Stimulated activated CD4-positive, alpha-beta T cell treated with anti-CD3 and anti-CD28 coated beads, Interleukin-12 subunit alpha, Interleukin-12 subunit beta, amount 100 ng/mL, for 4 hours (primary cell): Measurements from ENCODE around the gene RETNLB.

ENCODE experiments used
- DNase-seq: peaks from one replicate; pipeline ENCODE4 v3.0.0-alpha.2; 2020

The RETNLB gene, protein sequence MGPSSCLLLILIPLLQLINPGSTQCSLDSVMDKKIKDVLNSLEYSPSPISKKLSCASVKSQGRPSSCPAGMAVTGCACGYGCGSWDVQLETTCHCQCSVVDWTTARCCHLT

DNA sequence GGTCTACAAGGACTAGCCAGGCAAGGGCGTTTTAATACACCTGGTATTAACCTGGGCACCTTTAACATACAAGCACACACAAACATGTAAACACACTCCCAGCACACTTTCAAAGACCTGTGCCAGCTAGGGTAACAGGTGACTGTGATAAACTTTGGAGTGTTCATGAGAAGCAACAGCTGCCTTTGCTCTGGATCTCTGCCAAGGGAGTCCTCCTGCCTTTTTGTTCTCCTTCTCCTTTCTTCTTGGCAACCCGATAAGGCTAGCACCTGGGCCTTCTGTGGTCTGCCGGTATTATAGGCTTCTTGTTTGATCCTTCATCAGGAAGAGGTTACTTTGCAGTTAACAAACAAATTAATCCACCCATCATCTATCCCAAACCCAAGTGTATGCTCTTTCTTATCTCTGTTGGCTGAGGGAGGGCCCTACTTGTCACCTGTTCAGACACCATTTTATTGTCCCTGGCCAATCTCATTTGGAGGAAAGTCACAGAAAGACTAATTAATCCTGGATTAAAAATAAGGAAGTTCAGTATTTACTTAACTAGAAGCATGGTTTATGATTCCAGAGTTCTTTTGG is at the start of gene RETNLB:
RETNLB (minus strand) TSS at position 7 of the 579 bp plus-strand sequence. CDS start 225 bp downstream, outside the sequence.
- no peak for DNase-seq

DNA sequence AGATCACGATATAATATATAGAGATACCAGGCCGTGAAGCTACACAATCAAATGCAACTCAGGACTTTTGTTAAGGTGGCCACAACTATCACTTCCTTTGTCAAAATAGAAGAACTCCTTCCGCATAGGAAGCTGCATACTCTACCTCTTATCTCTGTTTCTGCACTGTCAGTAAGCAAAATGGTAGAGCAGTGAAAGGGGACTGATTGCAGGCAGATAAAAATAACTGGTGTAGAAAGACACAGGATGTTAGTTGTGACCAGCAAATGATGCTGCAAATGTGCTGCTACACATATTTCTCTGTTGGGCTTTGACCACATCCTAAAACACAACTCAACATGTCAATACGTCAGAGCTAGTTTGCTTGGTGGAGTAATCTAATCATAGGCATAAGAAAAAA is 49.1 kb upstream of the RETNLB start:
- no peak for DNase-seq

DNA sequence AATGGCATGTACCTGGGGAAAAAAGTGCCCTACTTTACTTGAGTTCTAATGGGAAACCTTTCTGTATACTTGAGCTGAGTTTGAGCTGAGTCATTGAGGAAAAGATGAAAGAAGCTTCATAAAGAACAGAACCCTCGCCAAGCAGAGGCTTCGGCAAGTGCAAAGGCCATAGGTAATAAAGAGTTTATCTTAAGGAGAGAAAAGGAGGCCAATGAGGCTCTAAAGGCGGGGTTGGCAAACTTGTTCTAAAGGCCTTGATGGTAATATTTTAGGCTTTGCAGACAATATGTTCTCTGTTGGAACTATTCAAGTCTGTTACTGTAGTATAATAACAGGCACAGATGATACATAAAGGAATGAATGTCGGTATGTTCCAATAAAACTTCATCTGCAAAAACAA is 47.8 kb upstream of the RETNLB start:
- DNase-seq = no peak

DNA sequence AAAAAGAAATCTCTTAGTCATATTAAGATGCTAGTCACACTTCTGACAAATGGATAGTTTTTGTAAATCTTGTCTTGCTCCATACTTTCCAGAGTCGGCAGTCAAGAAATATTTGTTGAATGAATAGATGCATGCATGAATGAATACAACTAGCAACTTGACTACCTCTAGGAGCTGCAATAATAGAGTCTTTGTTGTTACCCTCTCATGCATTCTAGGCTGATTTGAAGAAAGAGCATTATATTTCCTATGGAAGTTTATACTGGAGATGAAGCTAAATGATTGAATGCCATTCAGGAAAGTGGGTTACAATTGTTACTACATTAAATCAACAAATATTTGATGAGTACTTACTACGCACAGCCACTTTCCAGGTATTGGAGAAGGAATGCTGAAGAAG is 47.2 kb upstream of the RETNLB start:
- DNase-seq = no peak

DNA sequence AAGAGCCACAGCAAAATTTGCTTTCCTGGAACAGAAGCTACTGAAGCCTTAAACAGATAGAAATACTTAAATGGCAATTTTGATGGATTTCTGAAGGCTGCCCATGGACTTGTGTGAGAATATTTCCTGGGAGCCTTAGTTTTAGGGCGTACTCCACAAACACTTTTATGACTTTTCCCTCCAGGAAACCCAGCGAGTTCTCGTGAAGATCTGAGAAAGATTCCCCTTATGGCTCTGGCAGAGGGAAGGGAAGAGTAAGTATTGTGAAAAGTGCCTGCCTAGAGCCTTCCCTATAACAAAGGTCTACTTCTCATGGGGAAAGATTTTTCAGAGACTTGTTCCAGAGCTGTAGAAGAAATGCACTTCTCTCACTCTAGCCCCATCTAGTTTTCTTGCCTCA is 34.3 kb upstream of the RETNLB start:
- no peak for DNase-seq

DNA sequence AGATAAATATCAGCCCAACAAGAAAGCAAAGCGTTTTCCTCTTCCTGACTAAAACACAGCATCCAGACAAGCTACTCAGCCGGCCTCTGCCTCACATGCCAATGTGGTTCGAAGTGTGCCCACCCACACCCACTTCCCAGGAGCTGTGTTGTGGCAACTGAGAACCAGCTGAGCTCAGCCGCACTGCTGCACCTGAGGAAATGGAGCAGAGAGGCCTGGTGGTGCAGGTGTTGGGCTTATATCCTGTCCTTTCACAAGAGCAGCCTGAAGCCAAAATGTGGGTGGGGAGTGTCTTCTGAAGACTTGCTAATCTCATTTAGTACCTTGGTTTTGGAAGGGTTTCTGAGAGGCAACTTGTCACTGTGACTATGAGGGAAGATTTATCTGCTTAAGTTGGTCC is 23.0 kb upstream of the RETNLB start:
- peak; percentile 3 for DNase-seq

DNA sequence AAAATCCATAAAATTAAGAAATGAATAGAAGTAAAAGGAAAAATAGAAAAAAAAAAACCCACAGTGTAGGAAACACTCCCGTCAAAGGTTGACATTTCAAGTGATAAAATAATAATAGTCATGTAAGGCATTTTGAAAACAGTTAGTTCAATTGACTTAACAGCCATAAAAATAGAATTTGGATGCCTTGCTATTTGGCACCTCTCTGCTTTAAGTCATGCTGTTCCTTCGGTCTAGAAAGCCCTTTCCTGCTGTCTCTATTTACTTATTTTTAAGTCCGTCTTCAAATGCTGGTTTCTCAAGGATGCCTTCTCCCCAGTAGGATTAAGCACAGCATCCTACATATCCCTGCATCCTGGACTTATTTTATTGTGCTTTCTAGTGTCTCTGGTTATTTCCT is 22.3 kb upstream of the RETNLB start:
- DNase-seq = no peak

DNA sequence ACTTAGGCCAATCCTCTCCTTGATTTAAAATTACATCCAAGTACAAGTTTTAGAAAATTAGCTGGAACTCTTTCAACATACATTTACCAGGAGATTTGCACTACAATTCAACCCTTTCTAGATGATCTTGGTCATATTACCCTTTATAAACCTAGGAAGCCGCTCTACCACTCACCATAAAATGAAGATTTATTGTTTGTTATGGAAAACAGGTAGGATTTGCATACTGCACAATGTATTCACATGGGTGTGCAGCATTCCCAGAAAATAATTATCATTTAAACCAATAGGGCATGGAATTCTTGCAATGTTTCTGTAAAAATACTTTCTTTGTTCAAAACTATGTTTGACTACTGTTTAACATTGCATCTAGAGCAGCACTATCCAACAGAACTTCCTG is 18.4 kb upstream of the RETNLB start:
- DNase-seq = no peak

DNA sequence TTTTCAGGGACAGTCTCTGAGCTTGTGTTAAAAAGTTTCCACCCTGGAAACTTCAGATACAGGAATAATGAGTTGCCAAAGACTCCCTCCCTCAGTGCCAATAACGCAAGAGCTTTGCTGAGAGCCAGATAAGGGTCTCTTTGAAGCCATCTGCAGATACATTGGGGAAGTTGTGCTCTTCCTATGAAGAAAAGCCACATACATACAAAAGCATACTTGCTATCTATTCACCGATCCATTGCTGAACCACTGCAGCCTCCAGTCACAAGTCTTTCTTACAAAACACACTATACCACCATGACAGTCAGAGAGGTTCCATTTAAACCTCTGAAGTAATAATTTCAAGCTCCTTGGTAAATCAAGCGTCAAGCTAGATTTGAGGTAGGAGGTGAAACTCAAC is 10.0 kb upstream of the RETNLB start:
- no peak for DNase-seq

DNA sequence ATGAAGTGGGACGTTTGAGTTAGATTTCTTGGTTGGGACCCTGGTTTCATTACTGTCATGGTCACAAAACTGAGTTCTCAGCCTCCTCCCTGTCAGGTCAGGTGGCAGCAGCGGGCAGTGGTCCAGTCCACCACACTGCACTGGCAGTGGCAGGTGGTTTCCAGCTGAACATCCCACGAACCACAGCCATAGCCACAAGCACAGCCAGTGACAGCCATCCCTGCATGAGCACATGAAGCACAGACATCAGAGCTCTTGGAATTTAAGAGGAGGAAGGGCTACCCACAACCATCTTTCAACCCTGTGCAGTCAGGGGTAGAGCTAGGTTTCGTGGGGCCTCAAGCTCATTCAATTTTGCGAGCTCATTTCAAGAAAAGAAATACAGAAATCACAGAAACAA is 1.5 kb downstream of the RETNLB start:
- no peak for DNase-seq

DNA sequence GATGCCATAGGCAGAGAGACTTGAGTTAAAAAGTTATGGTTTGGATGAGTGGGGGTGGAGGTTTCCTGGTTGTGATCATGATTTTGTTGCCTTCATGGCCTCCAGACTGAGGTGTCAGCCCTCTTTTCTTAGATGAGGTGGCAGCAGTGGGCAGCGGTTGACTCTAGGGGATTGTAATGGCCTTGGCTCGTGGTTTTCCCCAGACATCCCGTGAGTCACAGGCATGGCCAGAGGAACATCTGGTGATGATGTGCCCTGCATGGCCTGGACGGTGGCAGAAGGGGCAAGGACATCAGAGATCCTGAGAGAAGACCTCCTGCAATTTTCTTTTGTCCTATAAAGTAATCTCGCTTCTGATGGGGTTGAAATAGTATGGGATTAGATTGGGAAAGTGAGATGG is 12.4 kb downstream of the RETNLB start:
- DNase-seq = no peak

DNA sequence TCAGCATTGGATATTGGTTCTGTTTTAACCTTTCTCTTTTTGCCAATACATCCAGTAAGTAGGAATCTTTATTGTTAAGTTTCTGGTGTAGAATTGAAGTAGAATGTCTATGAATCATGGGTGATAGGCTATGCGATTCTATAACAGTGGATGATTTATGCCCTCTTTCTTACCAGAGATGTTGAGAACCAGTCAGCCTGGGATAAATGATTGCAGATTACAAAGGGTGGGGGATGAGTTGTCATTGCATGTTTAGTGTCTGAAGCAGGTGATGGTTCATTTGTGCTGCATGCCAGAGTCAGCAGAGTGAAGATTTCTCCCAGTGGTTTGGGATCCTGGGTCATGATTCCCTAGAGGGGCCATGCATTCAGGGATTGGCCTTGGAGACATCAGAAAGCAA is 14.3 kb downstream of the RETNLB start:
- DNase-seq = no peak

DNA sequence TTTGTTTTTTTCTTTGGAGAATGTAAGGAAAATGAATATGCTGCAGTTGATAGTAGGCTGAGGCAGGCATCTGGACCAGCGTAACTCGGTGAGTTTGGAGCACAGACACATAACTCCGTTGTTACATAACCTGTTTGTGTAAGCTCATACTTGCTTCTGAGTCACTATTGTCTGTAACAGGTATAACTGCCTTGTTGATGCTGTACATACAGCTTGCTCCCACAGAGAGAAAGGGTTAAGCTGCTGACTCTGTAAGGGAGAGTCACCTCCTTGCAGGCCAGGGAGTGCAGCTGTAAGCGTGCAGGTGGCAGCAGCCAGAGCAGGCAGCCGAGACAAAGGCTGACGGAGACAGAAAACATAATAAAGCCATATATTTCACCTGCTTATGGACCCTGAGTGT is 20.4 kb downstream of the RETNLB start:
- DNase-seq = no peak

DNA sequence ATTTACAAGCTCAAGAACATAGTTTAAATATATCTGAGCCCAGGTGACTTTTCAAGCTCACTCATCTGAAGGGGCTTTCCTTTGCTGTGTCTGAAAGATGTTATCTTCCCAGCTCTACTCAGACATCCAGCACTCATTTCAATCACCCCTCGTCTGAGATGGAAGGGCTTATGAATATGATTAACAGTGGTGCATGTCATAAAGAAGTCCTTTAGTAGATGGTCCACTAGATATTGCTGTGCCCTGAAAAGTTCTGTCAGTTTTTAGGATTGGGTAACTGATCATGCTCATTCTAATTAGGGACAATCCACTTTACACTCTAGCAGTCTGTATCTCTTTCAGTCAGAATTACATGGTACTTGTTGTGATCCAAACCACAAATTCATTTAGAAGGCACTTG is 28.3 kb downstream of the RETNLB start:
- DNase-seq = no peak

DNA sequence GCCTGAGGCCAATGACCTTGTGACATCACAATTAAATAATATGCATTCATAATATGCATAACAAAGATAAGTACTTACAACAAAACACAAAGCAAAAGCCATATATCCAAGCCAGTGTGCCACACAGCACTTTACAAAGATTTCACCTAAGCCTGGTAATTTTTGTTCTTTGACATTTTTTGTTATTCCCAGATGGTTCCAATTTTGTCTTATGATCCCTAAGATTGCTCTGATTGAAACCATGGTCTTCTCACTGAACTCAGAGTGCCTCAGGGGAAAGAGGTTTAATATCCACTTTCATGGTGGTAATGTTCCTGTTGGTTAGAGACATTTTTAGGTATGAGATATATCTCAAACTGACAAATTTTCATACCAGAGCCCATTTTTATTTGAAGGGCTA is 29.1 kb downstream of the RETNLB start:
- no peak for DNase-seq

DNA sequence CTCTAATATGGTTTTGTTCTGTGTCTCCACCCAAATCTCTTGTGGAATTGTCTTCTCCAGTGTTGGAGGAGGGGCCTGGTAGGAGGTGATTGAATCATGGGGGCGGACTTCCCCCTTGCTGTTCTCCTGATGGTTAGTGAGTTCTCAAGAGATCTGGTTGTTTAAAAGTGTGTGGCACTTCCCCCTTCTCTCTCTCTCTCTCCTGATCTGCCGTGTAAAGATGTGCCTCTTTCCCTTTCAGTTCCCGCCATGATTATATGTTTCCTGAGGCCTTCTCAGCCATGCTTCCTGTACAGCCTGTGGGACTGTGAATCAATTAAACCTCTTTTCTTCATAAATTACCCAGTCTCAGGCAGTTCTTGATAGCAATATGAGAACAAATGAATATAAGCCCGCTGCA is 33.1 kb downstream of the RETNLB start:
- no peak for DNase-seq

DNA sequence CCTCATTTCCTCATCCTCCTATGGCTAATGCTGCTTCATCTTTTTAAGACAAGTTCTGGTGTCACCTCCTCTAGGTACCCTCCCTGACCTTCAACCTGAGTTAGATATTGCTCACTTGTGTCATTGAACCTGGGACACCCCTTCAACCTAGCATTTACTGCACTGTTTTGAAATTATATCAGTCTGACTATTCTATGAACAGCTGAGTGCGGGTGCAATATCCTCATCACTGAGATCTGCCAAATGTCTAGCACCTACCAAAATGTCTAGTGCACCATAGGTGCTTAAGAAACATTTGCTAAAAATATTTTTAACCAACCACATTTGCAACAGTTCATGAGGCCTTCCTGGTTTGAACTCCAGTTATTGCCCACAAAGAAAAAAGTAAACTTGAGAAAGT is 34.5 kb downstream of the RETNLB start:
- no peak for DNase-seq

DNA sequence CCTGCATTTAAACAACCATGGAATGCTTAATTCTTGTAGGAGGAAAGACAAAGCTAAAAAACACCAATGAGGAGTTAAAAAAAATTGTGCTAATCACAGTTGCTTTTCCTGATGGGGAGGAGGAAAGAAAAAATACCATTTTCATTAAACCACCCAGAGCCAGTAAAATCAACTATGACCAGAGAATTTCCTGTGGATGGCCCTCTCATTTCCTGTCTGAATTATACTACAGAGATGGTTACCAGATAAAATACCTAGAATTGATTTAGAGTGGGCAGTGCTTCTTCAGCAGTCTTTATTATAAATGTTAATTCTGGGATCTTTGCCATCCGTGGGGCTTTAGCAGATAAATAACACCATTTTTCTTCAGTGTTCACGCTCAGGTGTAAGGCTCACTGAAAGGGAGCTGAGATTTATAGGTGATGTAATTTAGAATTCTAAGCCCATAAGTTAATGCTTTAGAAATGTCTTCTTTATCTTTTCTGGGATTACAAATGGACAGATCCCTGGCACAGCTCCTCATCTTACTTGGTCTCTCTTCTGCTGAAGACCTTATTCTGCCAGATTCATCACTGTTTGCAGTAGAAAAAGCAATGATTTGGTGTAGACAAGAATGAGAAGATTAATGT is 37.9 kb downstream of the RETNLB start:
- no peak for DNase-seq

DNA sequence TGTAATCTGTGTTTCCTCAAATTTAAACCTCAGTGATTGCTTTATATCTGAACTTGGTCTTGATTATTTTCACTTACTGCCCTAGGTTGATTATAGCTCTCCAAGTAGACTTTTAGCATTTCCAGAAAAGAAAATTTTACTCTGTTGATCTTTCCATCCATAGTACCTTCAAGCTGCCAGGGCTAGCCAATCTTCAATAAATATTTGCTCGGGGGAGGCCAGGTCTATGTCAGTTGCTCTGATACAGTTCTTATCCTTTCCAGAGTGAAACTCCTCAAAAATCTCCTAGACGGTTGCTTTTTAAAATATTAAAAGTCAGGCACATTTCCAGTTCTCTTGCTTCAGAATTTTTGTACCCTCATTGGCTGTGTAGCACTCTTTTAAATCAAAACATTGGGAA is 38.8 kb downstream of the RETNLB start:
- no peak for DNase-seq

DNA sequence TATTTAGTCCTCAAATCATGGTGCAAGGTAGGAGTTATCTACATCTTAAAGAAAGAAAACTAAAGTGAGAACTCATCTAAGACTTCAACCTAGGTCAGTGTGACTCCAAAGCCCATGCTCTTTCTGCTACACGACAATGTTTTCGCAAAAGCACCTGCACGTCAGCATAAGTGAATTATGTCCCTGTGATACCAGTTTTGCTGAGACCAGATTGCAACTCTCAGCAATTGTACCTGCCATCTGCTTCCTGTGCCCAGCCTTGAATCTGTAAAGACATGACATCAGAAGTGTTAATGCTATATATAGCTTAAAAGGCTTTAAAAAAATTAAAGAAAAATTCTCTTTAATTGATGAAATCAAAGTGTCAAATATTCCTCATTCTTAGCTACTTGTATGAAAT is 43.4 kb downstream of the RETNLB start:
- no peak for DNase-seq

DNA sequence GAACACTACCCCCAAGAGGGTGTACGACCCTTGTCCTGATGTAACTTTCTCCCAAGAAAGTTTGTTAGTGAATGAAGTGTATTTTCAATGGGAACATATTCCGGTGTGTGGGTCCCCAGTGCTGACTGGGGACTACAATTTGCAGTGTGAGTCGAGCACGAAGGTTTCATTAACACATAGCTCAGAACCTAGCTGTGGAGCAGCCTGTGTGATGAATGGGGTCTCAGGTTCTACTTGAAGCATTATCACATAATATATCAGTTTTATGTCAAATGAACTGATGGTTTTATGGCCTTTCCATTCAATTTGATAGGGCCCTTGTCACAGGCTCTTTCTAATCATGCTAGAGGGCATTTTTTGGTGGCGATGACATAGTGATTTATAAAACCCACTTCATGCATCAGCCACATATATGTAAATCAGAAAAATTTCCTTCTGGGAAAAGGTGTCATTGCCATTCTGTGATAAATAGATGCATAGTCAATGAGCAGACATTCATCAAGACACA is 44.1 kb downstream of the RETNLB start:
- no peak for DNase-seq
